Stimulated activated CD4-positive, alpha-beta T cell treated with anti-CD3 and anti-CD28 coated beads, Interleukin-4, amount 100 ng/mL, for 1 hour (primary cell): ENCODE results near the gene PALD1.

Experiments used
- DNase-seq: peaks from one replicate; pipeline ENCODE4 v3.0.0-alpha.2; 2020

PALD1 gene

DNA sequence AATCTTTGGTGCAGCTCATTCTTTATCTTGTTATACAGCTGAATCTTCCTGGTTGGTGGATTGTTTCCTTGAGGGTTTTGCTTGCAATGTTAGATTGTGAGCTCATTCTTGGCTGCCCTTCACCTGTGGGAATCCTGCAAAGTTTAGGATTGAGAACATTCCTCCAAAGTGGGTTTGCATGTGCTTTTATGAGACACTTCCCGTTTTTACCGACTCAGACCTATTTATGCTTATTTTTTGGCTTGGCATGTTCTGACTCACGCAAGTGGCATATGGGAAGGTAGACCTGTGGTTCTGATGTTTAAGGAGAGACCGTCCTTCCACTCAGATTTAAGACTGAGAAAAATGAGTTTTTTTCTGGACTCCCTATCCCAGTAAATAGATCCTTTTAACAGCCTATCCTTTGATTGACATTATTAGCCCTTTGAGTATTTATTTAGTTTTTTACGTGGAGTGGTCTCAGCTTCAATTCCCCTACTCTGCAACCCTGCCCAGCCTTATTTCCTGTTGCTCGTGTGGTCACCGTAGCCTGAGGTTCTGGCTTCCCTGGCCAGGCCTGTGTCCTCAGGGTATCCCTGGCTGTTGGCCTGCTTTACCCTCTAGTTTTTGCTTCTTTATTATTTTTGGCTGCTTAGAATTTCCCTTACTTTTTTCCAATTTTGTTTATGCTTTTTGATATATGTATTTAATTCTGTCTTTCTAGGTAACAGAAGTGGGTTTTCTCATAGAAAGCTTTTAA, 137.4 kb downstream of the PALD1 start:
- no peak for DNase-seq

DNA sequence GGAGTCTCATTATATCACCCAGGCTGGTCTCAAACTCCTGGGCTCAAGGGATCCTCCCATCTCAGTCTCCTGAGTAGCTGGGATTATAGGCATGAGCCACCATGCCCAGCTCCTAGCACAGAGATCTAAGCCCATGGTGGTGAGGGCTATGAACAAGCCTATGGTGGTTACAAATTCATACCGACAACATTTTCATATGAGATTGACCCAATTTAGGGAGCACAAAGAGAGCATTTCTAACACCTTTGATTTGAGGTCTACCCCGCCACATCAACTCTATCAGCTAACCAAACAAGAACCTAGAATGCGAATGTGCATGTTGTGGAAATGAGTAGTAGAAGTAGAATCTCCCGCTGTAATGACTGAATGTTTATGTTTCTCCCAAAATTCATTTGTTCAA, 138.2 kb downstream of the PALD1 start:
- DNase-seq: no peak
